Lung (tissue), 12 donors: ENCODE results near the gene C1orf21. TPM values are rescaled to one million over a fixed set of nuclear protein-coding genes. Genes with fewer than 3 reads are reported as not detected.

ENCODE experiments used
- ATAC-seq: fragments of 200-7000 bp; cut with Tn5 transposase; one replicate; pipeline ENCODE4 v1.9.1; 2020; ENCODE audit warnings: moderate number of reproducible peaks; ENCODE audit not compliant: insufficient read depth, low FRiP score
- DNase-seq, 3 donors: peaks; one replicate each; pipeline ENCODE4 v3.0.0-alpha.2; 2013 to 2017
- H3K27ac ChIP-seq, 2 donors: one replicate each; pipeline ENCODE4 v1.5.1; 2013; ENCODE audit warnings: mild to moderate bottlenecking in 2 of 2, moderate library complexity in 2 of 2, control low read depth in 1 of 2, inconsistent platforms in 1 of 2, low read depth in 1 of 2, low read length in 1 of 2
- H3K27me3 ChIP-seq, 3 donors: one replicate each; pipeline ENCODE4 v1.5.1; 2013; ENCODE audit warnings: low read length in 2 of 3; ENCODE audit not compliant: control insufficient read depth in 3 of 3, insufficient read depth in 3 of 3
- H3K36me3 ChIP-seq, 4 donors: one replicate each; pipeline ENCODE4 v1.5.1; 2013; ENCODE audit warnings: low read length in 4 of 4, mild to moderate bottlenecking in 1 of 4, moderate library complexity in 1 of 4; ENCODE audit not compliant: control insufficient read depth in 4 of 4, insufficient read depth in 4 of 4
- H3K4me1 ChIP-seq, 5 donors: one replicate each; pipeline ENCODE4 v1.5.1; 2013; ENCODE audit warnings: low read length in 5 of 5, mild to moderate bottlenecking in 2 of 5, moderate library complexity in 1 of 5; ENCODE audit not compliant: control insufficient read depth in 5 of 5, insufficient read depth in 5 of 5
- H3K4me3 ChIP-seq: one replicate; pipeline ENCODE4 v1.5.1; 2013; ENCODE audit warnings: mild to moderate bottlenecking, control low read depth, moderate library complexity
- H3K9ac ChIP-seq, 2 donors: one replicate each; pipeline ENCODE4 v1.5.1; 2013; ENCODE audit warnings: low read length in 2 of 2, control low read depth in 1 of 2; ENCODE audit not compliant: insufficient read depth in 1 of 2
- H3K9me3 ChIP-seq, 4 donors: one replicate each; pipeline ENCODE4 v1.5.1; 2013; ENCODE audit warnings: low read length in 3 of 4, mild to moderate bottlenecking in 1 of 4, moderate library complexity in 1 of 4; ENCODE audit not compliant: control insufficient read depth in 4 of 4, insufficient read depth in 3 of 4
- WGBS, 2 donors: extraction: QIAGEN DNeasy Blood & Tissue Kit; methylation state at CpG; one replicate each; pipeline ENCODE4 v1.1.7; 2013; 5-methylcytosine and 5-hydroxymethylcytosine counted together
- polyA plus RNA-seq, 2 donors: library from polyadenylated mRNA; stranded (reverse); fragments of 200-250 nt; gene quantifications; one replicate each; pipeline ENCODE4 v1.2.1, GENCODE V29; 2013
- total RNA-seq, 2 donors: library from RNA; depleted of rRNA in 1 of 2; stranded (reverse); fragments of >200 nt in 1 of 2; gene quantifications; one replicate each; pipeline ENCODE4 v1.2.1, GENCODE V29; 2014 to 2021
- TF ChIP-seq, protein P1 (sequence below): IDR thresholded peaks from 2 replicates; pipeline ENCODE4 v1.5.1; 2012; ENCODE audit warnings: mild to moderate bottlenecking; ENCODE audit errors: control extremely low read depth, extremely low read depth
- donor health status: control.
- donor health status: control.
- donor health status: Bipolar disorder and iron deficiency.
- donor health status: healthy.
- donor health status: DM: yes; HTN: yes; CAD: no.

C1orf21 gene
- total and polyA plus RNA-seq, 4 donors: 16.2 to 59.9 (median 45.5) TPM

DNA sequence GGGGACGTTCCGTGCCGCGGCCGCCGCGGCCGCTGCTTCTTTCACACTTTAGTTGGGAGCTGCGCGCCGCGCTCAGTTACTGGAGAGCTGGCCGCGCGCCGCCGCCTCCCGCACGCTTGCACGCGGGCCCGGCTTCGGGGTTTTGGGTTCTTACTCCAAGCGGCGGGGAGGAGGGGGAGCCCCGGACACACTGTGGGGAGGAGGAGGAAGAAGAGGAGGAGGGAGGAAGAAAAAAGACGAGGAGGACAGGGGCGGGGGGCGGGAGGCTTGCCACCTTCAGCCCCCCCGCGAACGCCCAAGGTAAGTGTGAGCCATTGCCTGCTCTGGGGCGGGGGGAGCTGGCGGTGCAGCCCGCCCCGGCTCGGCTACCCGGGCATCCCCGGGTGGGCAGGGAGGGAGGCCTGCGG lies 243 bp downstream of the C1orf21 start:
- Histone ChIP-seq H3K27me3 (peaks cover 0 to 4% (median 2%) of the 10 kb centered on the region in 3 donors), H3K36me3 (peaks cover 0 to 1% (median 0%) of the 10 kb centered on the region in 4 donors), H3K27ac (peak overlapping the region; percentile 88 to 91), H3K9ac (peak overlapping the region in 1 of 2 donors; percentile 49), H3K4me3 (peak overlapping the region; percentile 74), H3K4me1 (peaks cover 0 to 20% (median 8%) of the 10 kb centered on the region in 5 donors), H3K9me3 (no peaks in the 10 kb centered on the region)
- no peak for DNase-seq
- TF ChIP-seq, protein P1, sequence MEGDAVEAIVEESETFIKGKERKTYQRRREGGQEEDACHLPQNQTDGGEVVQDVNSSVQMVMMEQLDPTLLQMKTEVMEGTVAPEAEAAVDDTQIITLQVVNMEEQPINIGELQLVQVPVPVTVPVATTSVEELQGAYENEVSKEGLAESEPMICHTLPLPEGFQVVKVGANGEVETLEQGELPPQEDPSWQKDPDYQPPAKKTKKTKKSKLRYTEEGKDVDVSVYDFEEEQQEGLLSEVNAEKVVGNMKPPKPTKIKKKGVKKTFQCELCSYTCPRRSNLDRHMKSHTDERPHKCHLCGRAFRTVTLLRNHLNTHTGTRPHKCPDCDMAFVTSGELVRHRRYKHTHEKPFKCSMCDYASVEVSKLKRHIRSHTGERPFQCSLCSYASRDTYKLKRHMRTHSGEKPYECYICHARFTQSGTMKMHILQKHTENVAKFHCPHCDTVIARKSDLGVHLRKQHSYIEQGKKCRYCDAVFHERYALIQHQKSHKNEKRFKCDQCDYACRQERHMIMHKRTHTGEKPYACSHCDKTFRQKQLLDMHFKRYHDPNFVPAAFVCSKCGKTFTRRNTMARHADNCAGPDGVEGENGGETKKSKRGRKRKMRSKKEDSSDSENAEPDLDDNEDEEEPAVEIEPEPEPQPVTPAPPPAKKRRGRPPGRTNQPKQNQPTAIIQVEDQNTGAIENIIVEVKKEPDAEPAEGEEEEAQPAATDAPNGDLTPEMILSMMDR: no peak
- ATAC-seq: no peak
- WGBS, 2 donors: 1% methylated on average over 34 to 40 of the region's 40 CpGs

GRCh38 chr1:184387476-184388318 lies 868 bp downstream of the C1orf21 start:
- Histone ChIP-seq H3K36me3 (peaks cover 0 to 1% (median 0%) of the 10 kb centered on the region in 4 donors), H3K27ac (peak overlapping the region; percentile 88 to 91), H3K9me3 (no peaks in the 10 kb centered on the region), H3K9ac (peak overlapping the region; percentile 41 to 83), H3K4me1 (peaks cover 0 to 24% (median 8%) of the 10 kb centered on the region in 5 donors), H3K4me3 (peak overlapping the region; percentile 74), H3K27me3 (peaks cover 0 to 4% (median 2%) of the 10 kb centered on the region in 3 donors)
- 0 to 1% methylated on average over 34 to 43 of the region's 43 CpGs for WGBS, 2 donors
- TF ChIP-seq, protein P1: no peak
- DNase-seq (peak; percentile 58 to 61 (median 61)), ATAC-seq (no peak)

DNA sequence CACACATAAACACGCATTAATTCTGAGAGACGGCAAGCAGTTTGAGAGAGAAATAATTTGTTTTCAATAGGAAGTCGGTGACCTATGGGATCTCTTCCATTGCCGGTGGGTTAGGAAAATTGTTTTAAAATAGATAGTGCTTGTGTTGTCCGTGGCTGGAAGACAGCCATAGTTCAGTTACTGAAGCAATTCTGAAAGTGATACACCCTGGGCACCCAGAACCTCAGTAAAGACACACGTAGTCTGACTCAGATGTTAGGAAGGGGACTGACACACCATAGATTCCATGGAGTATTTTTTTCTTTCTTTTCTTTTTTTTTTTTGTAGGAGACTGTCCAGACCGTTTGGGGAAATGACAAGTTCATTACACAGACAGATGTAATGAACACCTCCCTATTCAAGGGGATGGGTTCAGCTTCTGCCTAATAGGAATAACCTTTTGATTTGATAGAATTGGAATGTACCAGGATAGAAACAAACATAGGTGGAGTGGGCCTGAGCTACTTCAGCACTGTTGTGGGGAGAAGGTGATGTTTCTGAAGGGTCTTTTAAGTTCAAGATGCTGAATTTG lies 1.6 kb downstream of the C1orf21 start:
- Histone ChIP-seq H3K36me3 (peaks cover 0 to 1% (median 0%) of the 10 kb centered on the region in 4 donors), H3K4me3 (peak overlapping the region; percentile 74), H3K9ac (peak overlapping the region; percentile 41 to 83), H3K27ac (peak overlapping the region; percentile 88 to 91), H3K9me3 (no peaks in the 10 kb centered on the region), H3K27me3 (peaks cover 0 to 4% (median 0%) of the 10 kb centered on the region in 3 donors), H3K4me1 (peaks cover 0 to 30% (median 8%) of the 10 kb centered on the region in 5 donors)
- TF ChIP-seq, protein P1: no peak
- ATAC-seq: no peak
- peak in 2 of 3 donors; percentile 50 for DNase-seq
- 1 to 2% methylated on average over 7 of the region's 7 CpGs for WGBS, 2 donors
